NCI-H1930 (cell line): ENCODE measurements around the gene CREB5.

Experiments used
- DNase-seq, 2 experiments: peaks; one replicate each; lab custom pipeline; 2025; lab: John Stamatoyannopoulos, UW

CREB5 gene

DNA sequence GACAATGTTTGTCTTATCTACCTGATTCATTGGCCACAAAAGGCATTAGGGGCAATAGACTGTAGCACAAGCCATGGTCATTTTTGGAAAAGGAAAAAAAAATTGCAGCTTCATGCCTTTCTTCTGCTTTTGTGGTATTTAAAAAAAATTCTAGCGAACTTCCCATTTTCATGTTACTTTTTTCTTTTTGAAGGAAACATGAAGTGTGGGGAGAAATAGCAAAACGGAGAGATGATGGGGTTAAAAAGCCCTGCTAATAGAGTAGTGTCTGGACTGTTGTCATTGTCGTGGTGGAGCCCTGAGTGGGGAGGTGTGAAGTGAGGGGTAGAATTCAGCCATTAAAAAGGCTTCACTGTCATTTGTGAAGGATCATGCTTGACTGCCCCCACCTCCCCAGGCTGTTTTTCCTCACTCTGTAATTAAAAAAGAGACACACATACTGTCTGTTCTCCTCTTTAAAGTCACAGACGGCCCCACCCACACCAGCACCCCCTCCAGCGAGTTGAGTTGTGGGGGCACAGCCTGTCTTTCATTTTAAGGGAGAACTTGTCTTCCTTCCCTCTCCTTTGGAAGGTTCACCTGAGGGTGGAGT, 272.4 kb downstream of the CREB5 start:
- no peak for DNase-seq

DNA sequence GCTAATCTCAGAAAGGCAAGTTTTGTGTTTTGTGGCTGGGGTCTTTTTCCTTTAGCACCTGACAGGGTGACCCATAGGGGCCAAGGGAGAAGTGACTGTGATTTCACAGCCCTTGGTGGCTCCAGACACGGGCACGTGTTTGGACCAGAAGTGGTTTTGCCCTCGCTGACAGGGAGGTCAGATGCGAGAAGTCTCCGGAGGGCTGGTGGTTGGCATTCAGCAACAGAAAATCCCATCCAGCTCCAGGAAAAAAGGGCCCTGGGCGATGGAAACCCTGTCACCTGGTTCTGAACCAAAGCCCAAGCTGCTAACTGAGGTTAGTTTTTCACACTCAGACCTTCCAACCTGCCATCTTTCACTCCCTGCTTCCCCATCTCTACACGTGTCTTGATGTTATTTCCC, 272.9 kb downstream of the CREB5 start:
- DNase-seq = no peak

DNA sequence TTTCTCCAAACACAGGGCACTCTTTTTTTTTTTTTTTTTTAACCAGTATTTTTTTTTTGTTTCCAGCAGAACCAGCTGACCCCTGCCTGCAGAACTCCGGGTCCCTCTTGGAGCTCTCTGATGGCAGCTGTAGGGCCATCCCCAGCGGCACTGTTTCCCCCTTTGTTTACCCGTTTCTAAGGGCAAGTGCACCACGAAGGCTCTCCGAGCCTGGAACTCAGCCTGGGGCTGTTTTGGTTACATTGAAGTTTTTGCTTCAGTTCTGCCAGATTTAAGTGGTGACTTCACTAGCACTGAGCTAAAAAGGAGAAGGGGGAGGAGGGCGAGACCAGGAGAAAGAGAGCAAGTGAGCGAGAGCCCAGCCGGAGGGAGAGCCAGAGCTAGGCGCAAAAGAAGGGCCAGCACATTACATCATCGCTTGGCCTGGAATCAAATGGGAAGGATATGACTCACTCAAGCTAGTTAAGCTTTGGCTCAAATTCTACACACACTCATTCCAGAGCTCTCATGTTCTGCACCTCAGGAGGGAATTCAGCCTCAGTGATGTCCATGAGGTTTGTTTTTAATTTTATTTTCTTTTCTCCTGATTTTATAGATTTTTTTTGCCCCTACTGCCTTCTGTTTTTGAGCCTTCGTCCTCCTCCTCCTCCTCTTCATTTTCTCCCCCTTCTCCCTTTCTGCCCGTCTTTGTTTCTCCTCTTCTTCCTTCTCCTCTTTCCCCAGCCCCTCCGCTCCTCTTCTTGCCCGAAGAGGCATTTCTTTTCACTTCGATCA, 273.5 kb downstream of the CREB5 start:
- no peak for DNase-seq

DNA sequence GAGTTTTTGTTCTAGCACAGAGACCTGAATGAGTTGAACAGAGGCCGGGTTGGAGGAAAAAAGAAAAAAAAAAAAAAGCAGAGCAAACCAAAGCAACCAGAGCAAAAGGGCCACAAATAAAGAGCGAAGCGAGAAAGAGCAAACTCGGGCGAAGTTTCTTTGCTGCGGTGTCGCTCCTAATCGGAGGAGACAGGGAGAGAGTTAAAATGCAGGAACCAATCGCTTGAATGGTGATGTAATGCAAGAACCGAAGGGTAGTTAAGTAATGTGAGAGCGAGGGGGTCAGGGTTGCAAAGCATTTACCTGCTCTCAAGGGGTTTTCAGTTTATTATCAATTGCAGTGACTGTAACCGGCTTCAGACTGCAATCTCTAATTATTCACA, 274.1 kb downstream of the CREB5 start:
- DNase-seq = no peak

DNA sequence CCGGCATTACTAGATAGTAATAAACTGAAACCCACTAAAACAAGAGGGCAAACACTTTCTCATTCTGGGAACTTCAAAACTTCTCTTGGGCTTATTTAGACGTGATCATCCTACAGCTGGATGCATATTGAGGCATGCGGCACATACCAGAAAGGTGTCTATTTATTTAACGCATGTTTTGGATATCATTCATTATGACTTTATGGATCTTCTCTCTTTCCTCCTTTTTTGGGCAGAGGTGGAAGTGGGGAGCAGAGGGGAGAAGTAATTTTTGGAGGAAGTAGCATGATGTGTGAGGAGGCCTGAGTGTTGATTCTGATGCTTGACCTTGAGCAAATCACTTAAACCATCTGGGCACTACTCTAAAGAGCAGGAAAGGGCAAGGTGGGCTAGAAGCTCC, 275.2 kb downstream of the CREB5 start:
- no peak for DNase-seq

DNA sequence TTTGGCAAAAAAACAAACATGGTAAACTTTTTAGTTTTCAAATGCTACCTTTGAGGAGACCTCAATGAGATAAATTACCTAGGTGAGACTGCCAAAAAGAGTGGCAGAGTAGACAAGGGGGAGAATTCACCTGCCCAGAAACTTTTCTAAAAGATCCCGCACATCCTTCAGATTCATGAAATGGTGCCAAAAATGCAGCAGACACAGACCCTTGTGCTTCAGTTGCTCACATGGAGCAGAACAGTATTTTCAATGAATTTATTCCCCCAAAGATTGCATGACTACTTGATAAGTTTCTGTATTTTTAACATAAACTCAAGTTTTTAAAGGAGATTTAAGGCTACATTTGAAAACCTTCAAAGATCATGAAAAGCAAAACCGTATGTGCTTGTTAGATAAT, 275.9 kb downstream of the CREB5 start:
- no peak for DNase-seq

DNA sequence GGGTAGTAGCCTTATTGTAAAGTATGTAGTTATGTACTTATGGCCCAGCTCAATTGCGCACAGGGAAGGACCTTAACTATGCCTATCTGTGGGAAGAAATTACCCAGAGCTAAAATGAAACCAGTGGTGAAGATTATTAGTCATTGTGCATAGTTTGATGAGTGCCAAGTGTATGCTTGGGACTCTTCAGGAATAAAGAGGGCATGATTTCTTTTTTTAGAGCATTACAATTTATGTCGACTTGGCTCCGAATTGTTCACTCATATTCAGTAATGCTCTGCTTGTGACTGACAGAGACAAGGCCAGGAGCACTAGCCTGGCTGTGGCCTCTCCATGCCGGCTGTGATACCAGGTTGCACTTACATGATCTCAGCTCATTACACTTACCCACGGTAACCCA, 276.3 kb downstream of the CREB5 start:
- DNase-seq = no peak

DNA sequence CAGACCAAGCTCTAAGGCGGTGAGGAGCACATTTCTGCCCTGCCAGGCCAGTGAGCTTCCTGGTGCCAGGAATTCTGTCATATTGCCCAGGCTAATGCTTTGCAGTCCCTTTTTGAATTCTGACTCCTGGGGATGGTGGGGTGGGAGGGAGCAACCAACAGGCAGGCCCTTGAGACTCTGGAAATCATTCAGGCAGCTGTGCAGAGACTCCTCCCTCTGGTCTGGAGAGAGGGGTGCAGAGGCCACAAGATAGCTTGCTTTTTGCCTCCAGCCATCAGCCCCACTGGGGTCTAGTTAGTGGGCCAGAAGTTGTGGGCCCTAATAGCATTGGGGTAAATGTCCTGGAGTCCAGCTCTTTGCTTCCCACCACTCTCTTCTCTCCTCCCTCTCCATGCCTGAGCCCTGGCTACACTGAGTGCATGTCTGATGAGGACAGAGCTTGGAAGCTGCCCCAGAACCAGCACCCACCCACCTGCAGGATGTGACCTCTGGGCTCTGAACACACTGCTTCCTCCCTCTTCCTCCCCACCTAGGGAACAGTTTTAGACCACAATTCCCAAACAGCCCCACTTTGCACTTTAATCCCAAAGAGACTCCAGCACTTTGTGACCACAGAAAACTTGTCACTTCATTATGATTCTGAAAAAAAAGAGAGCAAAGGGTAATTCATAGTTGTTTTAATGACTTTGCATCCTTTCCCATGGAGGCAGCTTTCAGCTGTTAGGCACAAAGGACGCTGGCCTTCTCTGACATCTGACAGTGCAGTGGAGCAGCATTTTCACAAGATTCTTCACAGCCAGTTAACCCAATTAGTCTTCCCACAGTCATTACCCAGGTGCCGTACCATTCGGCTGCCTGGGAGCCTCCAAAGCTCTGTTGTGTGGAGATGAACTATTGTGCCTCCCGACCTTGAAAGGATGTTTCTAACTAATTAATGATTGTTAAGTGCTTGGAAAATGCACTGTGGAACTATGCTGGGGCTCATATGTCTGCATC, 283.3 kb downstream of the CREB5 start:
- DNase-seq = no peak

DNA sequence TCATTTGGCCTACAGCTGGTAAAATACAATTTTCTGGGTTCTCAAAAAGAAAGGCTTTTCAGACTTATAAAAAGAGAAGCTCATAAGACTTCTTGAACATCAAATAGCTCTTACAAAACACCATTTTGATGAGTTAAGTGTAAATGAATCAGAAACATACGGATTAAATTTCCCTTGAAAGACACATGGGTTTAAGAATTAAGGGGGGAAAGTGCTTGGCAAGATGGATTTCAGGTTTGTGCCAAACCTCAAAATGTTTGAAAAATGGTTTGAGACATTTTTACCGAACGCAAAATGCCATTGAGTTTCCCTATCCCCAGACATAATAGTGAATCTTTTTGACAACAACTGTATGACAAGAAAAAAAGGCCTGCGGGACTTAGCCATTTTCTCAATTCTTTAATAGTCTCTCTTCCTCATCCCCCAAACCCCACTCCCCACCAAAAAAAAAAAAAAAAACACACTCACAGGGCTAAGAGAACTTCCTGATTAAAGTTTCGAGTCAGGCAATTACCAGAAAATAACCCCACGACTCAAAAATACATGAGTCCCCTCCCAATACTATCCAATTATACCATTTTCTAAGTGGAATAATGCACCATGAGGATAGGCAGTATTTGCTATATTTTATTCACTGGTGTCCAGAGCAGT, 285.7 kb downstream of the CREB5 start:
- DNase-seq = no peak

DNA sequence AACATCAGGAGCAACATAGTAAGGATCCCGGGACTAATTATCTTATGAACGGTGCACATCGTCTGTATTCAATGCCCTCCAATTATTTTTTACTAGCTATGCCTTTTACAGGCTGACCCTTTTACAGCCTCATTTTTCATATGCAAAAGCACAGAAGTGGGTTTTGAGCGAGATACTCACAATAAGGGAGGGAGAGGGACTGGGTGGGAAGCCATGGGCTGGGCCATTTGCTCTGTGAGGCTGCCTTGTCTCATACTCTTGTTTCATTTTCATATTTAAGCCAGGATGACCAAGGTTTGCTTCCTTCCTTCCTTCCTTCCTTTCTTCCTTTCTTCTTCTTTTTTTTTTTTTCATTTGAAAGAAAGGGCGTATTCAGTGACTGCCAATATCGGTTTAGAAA, 286.5 kb downstream of the CREB5 start:
- DNase-seq = no peak

DNA sequence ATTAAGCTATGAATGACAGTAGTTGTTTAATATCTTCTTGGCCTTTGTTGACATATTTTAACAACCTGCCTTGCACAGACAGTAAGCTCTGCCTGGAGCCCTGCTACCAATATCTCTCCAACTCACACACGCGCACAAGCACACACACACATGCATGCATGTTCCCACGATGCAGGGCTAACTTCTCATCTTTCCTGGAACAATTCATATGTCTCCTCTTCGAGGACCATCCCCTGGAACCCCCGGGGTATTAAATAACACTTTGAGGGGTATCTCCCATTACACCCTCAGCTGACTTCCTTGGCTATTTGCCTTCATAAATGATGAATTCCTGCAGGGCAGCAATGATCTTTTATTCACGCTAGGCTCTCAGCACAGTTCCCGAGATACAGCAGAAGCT, 287.8 kb downstream of the CREB5 start:
- DNase-seq = no peak

DNA sequence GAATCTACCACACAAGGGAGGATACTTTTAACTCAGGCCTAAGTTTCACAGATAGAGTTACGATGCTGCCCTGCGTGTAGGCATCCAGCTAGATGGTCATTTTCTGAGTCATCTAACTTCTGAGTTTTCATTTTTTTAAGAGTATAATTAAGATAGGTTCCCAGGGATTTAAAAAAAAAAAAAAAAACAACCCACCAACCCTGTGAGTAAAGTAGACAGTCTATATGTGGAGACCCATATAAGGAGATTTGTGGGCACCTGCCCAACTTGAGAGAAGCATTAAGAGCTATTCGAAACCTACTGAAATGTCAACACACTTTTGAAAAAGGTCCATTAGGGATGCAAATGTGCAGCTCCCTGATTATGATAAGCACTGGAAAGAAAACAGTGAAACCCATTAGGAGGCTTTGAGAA, 288.5 kb downstream of the CREB5 start:
- DNase-seq = no peak

DNA sequence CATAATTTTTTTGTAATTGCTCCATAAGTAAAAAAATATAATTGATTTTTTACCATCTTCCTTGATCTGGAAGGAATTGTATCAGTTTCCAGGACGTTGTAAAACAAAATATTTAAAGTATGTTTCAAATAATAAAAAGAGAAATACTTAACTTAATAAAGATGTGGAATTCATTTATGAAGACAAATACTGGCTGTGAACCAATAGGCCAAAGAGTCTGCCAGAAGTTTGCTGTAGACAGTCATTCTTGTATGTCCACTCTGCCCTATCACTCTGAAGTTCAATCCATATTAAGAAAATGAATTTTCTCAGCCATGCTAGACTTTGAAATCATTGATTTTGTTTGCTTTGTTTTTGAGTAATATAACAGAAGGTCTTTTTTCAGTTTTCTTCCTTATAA, 289.4 kb downstream of the CREB5 start:
- no peak for DNase-seq

DNA sequence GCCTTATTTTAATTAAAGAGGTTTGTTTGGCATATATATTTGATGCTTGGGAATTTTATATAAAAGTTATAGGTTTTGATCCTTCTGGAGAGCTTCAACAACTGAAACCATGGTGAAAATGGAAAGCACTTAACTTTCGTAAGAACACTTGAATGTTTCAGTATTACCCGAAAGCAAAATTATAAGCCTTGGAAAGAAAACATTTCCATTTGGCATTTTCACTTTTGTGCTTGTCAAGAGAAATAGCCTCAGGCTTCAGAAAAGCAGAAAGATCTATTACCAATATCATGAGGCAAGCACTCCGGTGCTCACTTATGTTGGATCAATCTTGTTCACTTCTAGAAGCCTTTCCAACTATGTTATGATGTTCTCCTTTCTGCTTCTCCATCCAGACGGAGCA, 289.9 kb downstream of the CREB5 start:
- DNase-seq = no peak

DNA sequence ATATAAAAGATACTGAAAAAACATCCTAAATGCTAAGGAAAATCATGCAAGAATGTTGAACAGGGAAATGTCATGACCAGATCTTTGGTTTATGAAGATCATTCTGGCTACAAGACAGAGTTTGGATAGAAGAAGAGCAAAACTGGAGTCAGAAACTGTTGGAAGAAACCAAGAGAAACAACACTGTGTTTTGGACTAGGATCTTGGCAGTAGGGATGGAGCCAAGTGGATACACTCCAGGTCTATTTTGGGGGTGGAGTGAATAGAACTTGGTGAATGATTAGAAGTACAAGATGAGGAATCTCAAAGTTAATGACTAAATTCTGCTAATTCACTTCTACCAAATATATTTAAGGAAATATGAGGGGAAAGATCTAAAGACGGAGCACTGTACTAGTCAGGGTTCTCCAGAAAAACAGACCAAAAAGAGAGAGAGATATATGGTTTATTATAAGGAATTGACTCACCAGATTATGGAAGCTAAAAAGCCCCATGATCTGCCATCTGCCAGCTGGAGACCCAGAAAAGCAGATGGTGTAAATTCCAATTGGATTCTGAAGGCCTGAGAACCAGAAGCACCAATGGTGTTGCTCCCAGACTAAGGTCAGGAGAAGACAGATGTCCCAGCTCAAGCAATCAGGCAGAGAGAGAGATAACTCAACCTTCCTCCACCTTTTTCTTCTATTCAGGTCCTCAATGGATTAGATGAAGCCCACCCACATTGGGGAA, 290.9 kb downstream of the CREB5 start:
- DNase-seq = no peak

DNA sequence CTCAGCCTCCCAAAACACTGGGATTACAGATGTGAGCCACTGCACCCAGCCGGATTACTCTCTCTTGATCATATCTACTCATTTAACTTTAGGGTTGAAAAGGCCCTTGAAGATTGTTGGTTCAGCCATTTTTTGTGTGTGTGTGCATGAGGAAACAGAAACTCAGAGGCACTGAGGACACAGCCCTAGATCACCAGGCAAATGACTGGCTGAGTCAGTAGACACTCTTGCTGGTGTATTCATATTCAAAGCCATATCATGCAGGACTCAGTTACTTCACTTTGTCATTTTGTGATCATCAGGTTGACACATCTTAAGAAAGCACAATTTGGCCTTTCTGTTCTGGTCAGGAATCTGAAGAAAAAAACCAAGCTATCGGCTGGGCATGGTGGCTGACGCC, 292.4 kb downstream of the CREB5 start:
- DNase-seq = no peak

DNA sequence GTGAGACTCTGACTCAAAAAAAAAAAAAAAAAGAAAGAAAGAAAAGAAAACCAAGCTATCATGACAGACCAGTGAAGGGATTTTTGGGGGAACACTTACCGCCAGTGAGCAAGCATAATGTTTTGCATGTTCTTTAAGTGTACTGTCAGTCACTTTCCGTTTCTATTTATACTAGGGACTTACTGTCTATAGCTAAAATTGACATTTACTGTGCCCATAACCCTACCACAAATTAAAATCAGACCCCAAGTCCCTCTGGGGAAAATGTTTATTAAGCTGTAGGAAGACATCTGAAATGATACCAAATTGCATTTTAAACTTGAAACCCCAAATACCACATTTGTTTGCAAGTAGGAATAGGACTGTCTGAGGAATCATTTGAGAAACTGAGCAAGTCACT, 293.0 kb downstream of the CREB5 start:
- no peak for DNase-seq

DNA sequence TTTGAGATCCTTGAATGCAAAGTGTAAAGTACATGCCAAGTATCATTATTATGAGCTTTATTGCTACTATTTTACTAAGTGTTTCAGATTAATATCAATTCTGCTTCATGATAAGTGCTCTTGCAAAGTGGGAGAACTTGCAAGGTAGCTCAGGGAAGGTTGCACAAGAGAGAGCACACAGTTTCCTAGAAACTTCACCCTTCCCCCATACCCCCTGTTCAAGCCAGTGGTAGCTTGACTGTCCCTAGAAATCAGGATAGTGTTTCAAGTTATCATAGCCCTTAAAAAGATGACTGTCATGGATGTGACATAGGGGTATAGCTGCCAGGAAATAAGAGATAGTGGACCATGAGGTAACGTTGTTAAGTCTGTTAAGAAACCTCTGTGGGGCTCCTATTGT, 294.3 kb downstream of the CREB5 start:
- no peak for DNase-seq

DNA sequence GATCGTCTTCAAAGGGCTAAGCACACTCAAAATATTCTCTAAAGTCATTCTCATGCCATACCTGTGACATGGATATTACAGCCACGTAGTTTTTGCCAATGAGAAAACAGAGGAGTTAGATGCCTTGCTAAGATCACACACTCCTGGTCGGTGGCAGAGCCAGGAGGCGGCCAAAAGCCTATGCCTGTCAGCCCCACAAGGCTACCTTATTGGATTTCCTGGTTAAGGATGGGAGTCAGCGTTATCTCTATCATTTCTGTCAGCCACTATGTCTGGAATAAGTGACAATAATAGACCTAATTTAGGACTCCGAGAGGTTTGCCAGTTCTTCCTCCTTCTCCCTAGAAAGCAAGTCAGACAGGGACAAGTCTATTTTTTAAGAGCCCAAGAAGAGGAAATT, 295.0 kb downstream of the CREB5 start:
- no peak for DNase-seq

DNA sequence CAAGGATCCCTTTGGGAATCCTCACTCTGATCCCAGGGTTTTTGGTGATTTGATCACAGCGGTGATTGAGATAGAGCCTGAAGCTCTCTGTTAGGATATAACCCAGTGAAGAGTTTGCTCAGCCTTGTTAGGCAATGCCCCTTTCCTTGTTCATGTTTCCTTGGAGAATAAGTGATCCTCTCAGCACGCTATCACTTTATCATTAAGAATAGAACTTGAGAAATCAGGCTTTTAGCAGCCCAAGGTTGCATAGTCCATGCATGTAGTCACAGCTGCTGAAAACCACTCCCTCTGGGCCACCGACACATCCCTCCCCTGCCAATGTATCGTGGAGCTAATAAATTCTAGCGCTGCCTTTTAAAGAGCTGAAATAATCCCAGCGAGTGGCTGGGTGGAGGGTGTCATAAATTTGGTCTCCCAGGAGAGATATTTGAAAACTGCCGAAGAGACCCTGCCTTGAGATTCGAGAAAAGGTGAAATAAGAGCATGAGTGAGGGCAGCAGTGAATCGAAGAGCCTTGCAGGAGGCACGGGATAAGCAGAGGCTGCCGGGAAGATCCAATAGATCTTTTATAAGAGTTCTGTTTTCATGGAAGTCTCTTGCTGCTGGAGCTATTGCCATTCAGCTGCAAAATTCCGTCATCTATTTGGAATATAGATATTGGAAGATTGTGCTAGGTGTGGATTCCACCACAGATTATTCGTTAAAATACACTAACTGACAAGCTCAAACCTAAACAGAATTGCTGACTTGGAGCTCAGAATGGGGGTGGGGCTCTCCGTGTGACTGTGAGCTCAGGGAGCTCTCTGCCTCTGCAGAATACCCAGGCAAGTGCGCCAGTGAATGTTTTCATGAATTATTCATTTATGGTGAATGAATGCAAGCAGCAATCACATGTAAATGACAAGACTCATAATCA, 296.0 kb downstream of the CREB5 start:
- no peak for DNase-seq

DNA sequence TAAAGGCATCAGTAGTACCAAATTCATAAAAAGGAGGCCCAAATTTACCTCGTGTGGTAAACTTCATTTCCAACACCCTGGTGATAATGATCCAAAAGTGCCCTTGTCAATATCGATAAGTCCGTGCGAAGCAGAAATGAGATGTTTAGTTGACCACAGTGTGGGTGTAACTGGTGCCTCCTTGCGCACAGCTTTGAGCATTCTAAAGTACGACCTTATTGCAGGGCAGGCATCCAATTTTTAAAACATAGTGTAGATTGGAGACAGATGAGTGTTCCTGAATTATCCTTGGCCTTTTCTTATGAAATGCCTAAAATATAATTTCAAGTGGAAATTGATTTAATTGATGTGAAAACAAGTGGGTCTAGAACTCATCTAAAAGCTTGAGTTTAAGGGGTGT, 297.4 kb downstream of the CREB5 start:
- DNase-seq = no peak
